Fibroblast of the aortic adventitia (primary cell): ENCODE measurements around the gene KCNC3. TPM values are rescaled to one million over a fixed set of nuclear protein-coding genes. Genes with fewer than 3 reads are reported as not detected.

Experiments used
- DNase-seq: peaks from one replicate; pipeline ENCODE4 v3.0.0-alpha.2; 2010; ENCODE audit warnings: low read depth
- H3K4me3 ChIP-seq: 2 replicates; pipeline ENCODE4 v1.5.1; 2011; ENCODE audit warnings: low read depth, mild to moderate bottlenecking, control low read depth, low read length, moderate library complexity
- total RNA-seq: library from RNA; depleted of rRNA; stranded (reverse); fragments of >200 nt; gene quantifications from 2 replicates; pipeline ENCODE4 v1.2.3, GENCODE V29; 2012; ENCODE audit warnings: low replicate concordance
- TF ChIP-seq, protein P1 (sequence below): IDR thresholded peaks from 2 replicates; pipeline ENCODE4 v1.5.1; 2011; ENCODE audit warnings: mild to moderate bottlenecking, low read length, control low read depth, inconsistent platforms; ENCODE audit not compliant: insufficient read depth

The KCNC3 gene
- total RNA-seq, 1 donor, result not detected

DNA sequence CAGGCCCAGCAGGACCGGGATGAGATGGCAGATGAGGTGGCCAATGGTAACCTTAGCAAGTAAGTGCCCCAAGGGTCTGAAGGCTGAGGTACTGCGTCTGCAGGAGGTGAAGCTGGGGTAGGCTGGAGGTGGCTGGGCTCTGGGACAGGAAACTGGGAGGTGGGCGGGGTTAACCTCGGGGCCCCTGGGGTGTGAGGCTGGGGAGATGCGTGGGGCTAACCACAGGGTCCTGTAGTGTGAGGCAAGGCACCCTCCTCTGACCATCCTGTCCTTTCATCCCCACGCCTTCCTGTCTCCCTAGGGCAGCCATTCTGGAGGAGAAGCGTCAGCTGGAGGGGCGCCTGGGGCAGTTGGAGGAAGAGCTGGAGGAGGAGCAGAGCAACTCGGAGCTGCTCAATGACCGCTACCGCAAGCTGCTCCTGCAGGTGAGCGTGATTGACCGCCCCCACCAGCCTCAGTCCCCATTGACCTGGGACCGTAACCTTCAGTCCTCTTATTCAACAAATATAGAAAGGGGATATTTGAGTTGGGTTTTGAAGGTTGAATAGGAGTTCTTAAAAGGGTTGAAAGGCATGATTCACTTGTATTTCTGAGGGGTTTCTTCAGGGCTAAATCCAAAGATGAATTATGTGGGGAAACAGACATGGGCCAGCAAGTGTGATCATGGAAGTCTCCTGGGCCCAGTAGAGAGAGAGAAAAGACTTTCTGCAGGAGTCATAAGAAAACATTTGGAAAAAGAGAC, 35.7 kb downstream of the KCNC3 start:
- DNase-seq, result no peak
- no peak overlapping the region for H3K4me3 ChIP-seq
- TF ChIP-seq, protein P1, sequence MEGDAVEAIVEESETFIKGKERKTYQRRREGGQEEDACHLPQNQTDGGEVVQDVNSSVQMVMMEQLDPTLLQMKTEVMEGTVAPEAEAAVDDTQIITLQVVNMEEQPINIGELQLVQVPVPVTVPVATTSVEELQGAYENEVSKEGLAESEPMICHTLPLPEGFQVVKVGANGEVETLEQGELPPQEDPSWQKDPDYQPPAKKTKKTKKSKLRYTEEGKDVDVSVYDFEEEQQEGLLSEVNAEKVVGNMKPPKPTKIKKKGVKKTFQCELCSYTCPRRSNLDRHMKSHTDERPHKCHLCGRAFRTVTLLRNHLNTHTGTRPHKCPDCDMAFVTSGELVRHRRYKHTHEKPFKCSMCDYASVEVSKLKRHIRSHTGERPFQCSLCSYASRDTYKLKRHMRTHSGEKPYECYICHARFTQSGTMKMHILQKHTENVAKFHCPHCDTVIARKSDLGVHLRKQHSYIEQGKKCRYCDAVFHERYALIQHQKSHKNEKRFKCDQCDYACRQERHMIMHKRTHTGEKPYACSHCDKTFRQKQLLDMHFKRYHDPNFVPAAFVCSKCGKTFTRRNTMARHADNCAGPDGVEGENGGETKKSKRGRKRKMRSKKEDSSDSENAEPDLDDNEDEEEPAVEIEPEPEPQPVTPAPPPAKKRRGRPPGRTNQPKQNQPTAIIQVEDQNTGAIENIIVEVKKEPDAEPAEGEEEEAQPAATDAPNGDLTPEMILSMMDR, result no peak

DNA sequence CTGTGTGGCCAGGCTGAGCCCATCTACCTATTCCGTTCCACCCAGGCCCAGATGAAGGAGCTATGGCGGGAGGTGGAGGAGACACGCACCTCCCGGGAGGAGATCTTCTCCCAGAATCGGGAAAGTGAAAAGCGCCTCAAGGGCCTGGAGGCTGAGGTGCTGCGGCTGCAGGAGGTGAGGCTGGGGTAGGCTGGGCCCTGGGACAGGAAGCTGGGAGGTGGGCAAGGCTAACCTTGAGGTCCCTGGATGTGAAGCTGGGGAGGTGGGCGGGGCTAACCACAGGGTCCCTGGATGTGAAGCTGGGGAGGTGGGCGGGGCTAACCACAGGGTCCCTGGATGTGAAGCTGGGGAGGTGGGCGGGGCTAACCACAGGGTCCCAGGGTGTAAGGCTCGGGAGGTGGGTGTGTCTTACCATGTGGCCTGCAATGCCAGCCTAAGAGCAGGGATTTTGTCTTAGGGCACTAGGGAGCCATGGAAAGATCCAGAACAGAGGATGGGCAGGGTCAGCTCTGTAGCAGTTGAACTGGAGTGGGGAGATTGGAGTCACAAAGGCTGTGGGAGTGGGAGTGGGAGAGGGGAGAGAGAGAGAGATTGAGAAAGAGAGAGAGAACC, 36.9 kb downstream of the KCNC3 start:
- no peak overlapping the region for H3K4me3 ChIP-seq
- TF ChIP-seq, protein P1, result no peak
- no peak for DNase-seq

DNA sequence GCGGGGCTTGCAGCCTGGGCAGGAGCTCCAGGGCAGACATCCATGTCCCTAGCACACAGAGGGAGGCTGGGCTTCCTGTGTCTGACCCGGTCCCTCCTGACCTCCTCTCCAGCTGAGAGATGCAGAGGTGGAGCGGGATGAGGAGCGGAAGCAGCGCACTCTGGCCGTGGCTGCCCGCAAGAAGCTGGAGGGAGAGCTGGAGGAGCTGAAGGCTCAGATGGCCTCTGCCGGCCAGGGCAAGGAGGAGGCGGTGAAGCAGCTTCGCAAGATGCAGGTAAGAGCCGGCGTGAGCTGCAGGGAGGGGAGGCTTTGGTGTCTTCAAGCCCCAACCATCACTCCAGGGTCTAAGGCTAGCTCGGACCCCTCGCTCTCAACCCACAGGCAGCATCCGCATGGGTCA, 38.4 kb downstream of the KCNC3 start:
- H3K4me3 ChIP-seq, result no peak overlapping the region
- TF ChIP-seq, protein P1, result no peak
- no peak for DNase-seq

DNA sequence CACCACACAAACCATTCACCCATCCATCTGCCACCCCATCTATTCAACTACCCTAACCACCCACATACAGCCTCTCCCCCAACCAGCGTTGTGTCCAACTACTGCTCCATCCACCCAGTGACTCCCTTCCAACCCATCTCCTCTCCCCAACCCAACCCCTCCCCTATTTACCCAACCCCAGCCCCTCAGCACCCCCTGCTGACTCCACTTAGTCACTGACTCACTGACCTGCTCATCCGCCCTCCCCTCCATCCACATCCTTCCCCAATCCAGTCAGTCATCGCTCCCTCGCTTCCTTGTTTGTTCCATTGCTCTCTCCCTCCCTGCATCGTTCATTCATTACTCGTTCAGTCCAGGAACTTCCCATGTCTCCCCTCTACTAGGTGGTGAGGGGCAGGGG, 39.2 kb downstream of the KCNC3 start:
- TF ChIP-seq, protein P1, result no peak
- no peak overlapping the region for H3K4me3 ChIP-seq
- no peak for DNase-seq

DNA sequence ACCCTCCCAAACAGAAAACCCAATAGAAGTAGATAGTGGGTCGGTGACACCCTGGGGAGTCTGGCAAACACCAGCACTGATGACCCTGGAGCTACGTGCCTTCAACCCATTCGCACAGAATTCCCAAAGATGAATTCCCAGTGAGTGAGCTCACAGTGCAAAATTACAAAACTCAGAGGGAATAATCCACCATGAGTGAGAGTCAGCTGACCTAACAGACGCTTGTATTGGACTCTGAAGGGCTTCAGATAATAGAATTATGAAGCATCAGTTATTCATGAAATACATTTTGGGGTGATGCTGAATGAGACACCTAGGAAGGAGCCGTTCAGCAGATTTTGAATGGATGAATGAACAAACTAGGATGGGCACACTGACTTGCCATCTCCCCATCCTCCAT, 40.2 kb downstream of the KCNC3 start:
- DNase-seq, result no peak
- H3K4me3 ChIP-seq, result no peak overlapping the region
- TF ChIP-seq, protein P1, result no peak

DNA sequence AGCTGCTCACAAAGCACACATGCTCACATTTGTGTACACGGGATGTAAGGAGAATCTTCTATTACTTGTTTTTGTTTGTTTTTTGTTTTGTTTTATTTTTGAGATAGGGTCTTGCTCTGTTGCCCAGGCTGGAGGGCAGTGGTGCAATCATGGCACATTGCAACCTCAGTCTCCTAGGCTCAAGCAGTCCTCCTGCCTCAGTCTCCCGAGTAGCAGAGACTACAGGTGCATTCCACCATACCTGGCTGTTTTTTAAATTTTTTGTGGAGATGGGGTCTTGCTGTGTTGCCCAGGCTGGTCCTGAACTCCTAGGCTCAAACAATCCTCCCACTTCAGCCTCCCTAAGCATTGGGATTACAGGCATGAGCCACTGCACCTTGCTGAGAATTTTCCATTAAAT, 41.8 kb downstream of the KCNC3 start:
- H3K4me3 ChIP-seq, result no peak overlapping the region
- TF ChIP-seq, protein P1, result no peak
- no peak for DNase-seq
